AG04450 (cell line): ENCODE measurements around the gene PDIA4. TPM values are rescaled to one million over a fixed set of nuclear protein-coding genes. Genes with fewer than 3 reads are reported as not detected.
"Not testable (repeated sequence)": the region's sequence is repeated elsewhere in the genome, so short reads cannot be mapped to it uniquely, and the experiment has no call there.

Experiments used
- CTCF ChIA-PET: fragments of 300-600, 350-600 bp; formaldehyde crosslinking; extraction: SDS; loops from one replicate; lab custom pipeline; 2022; ENCODE audit warnings: antibody characterized with exemption, inconsistent platforms; lab: Charles Lee
- POLR2A ChIA-PET: fragments of 350-600 bp; formaldehyde crosslinking; extraction: SDS; loops from one replicate; lab custom pipeline; 2021; ENCODE audit warnings: antibody characterized with exemption, inconsistent platforms; lab: Yijun Ruan, JAX
- DNase-seq: peaks from one replicate; pipeline ENCODE4 v3.0.0-alpha.2; 2011; ENCODE audit warnings: low read depth, low spot score
- H3K27ac ChIP-seq: one replicate; pipeline ENCODE4 v1.5.1; 2012; ENCODE audit warnings: low read depth, low read length, control low read depth
- H3K27me3 ChIP-seq: one replicate; pipeline ENCODE4 v1.6.0; 2012; ENCODE audit warnings: low read length; ENCODE audit not compliant: control insufficient read depth, insufficient read depth
- H3K4me3 ChIP-seq: 2 replicates; pipeline ENCODE4 v1.5.1; 2011; ENCODE audit warnings: mild to moderate bottlenecking, low read depth, low read length, control low read depth
- H3K9me3 ChIP-seq: 2 replicates; pipeline ENCODE4 v1.5.1; 2012; ENCODE audit warnings: low read length; ENCODE audit not compliant: control insufficient read depth, insufficient read depth
- polyA plus RNA-seq: library from polyadenylated mRNA; depleted of rRNA; stranded (reverse); fragments of >200 nt; gene quantifications from 2 replicates; pipeline ENCODE4 v1.2.3, GENCODE V29; 2011
- TF ChIP-seq, protein P1 (sequence below): IDR thresholded peaks from 2 replicates; pipeline ENCODE4 v1.5.1; 2011; ENCODE audit warnings: low read depth, low read length, control low read depth, inconsistent platforms

Gene PDIA4
- polyA plus RNA-seq, 1 experiment = 227 TPM

DNA sequence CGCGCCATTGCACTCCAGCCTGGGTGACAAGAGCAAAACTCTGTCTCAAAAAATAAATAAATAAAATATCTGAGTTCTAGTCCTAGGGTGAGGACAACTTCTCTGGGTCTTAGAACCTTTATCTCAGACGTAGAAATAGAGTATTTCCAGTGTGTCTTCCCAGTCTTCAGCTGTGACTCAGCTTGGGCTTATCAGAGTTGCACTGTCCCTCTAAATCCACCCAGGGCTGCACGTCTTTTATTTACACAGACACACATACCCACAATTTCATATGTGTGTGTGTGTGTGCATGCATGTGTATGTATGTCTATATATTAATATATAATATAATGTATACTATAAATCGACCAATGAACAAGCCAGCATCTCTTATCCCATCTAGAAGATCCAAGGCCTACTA, 13.0 kb upstream of the PDIA4 start:
- H3K27me3 ChIP-seq = peaks cover 2% of the 10 kb centered on the region

DNA sequence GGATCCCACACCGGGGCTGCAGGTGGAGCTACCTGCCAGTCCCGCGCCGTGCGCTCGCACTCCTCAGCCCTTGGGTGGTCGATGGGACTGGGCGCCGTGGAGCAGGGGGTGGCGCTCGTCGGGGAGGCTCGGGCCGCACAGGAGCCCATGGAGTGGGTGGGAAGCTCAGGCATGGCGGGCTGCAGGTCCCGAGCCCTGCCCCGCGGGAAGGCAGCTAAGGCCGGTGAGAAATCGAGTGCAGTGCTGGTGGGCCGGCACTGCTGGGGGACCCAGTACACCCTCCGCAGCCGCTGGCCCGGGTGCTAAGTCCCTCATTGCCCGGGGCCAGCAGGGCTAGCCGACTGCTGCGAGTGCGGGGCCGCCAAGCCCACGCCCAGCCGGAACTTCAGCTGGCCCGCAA, 10.3 kb upstream of the PDIA4 start:
- H3K27me3 ChIP-seq, H3K27ac ChIP-seq, H3K4me3 ChIP-seq, H3K9me3 ChIP-seq, DNase-seq, POLR2A ChIA-PET, CTCF ChIA-PET: not testable (repeated sequence)

More for the DNA sequence above, 13.0 kb upstream of the PDIA4 start:
- POLR2A ChIA-PET = no interaction called here
- no peak for DNase-seq
- Histone ChIP-seq H3K4me3 (no peak overlapping the region), H3K9me3 (no peaks in the 10 kb centered on the region), H3K27ac (no peak overlapping the region)
- TF ChIP-seq, protein P1, sequence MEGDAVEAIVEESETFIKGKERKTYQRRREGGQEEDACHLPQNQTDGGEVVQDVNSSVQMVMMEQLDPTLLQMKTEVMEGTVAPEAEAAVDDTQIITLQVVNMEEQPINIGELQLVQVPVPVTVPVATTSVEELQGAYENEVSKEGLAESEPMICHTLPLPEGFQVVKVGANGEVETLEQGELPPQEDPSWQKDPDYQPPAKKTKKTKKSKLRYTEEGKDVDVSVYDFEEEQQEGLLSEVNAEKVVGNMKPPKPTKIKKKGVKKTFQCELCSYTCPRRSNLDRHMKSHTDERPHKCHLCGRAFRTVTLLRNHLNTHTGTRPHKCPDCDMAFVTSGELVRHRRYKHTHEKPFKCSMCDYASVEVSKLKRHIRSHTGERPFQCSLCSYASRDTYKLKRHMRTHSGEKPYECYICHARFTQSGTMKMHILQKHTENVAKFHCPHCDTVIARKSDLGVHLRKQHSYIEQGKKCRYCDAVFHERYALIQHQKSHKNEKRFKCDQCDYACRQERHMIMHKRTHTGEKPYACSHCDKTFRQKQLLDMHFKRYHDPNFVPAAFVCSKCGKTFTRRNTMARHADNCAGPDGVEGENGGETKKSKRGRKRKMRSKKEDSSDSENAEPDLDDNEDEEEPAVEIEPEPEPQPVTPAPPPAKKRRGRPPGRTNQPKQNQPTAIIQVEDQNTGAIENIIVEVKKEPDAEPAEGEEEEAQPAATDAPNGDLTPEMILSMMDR = no peak
- CTCF ChIA-PET = interaction anchor here (1.6 kb wide), 1 partner anchor 24 kb away, joined by 7 read pairs; no protein-coding TSS in a partner anchor

DNA sequence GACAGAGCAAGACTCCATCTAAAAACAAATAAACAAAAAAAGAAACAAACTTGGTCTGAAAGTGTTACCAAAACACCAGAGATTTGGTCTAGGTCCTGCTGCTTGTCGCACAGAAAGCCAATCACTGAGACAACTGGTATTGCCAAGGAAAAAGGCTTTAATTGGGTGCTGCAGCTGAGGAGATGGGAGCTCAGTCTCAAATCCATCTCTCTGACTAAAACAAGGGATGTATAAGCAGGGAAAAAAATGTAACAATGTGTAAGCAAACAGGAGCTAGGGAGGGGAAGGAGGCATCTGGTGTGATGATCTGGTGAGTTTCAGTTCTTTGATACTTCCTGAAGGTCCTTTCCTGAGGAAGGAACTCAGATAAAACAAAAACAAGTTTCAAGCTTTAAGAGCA, 8.4 kb upstream of the PDIA4 start:
- DNase-seq = no peak
- CTCF ChIA-PET = interaction anchor here (1.1 kb wide), 1 partner anchor 29 kb away, joined by 4 read pairs; no protein-coding TSS in a partner anchor
- Histone ChIP-seq H3K9me3 (no peaks in the 10 kb centered on the region), H3K4me3 (no peak overlapping the region), H3K27me3 (no peaks in the 10 kb centered on the region), H3K27ac (no peak overlapping the region)
- POLR2A ChIA-PET = no interaction called here
- TF ChIP-seq, protein P1 = no peak

DNA sequence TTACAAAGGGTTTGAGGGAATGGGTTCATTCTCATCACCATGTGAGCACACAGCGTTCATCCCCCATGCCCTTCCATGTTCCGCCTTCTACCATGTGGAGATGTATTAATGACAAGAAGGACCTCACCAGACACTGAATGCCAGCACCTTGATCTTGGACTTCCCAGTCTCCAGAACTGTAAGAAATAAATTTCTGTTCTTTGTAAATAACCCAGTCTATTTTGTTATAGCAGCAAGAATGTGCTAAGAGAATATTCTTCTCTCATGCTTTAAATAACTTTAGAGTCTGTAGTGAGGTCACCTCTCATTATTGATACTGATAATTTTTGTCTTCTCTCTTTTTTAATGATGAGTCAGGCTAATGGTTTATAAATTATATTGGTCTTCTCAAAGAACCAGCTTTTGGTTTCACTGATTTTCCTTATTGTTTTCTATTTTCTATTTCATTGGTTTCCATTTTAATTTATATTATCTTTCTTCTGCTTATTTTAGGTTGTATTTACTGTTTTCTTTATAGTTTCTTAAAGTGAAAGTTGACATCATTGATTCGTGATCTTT, 3.1 kb upstream of the PDIA4 start:
- no peak overlapping the region for H3K4me3 ChIP-seq
- no peak overlapping the region for H3K27ac ChIP-seq
- DNase-seq = no peak
- TF ChIP-seq, protein P1 = no peak
- ChIA-PET POLR2A (interaction anchor here (0.7 kb wide), 1 partner anchor 82 kb away, joined by 3 read pairs; no protein-coding TSS in a partner anchor), CTCF (interaction anchor here (0.6 kb wide), 2 partner anchors 28 to 231 kb away, joined by 3 to 5 read pairs; partner anchors contain the start of gene ZNF783)
- H3K27me3 ChIP-seq = no peaks in the 10 kb centered on the region
- H3K9me3 ChIP-seq = no peaks in the 10 kb centered on the region

DNA sequence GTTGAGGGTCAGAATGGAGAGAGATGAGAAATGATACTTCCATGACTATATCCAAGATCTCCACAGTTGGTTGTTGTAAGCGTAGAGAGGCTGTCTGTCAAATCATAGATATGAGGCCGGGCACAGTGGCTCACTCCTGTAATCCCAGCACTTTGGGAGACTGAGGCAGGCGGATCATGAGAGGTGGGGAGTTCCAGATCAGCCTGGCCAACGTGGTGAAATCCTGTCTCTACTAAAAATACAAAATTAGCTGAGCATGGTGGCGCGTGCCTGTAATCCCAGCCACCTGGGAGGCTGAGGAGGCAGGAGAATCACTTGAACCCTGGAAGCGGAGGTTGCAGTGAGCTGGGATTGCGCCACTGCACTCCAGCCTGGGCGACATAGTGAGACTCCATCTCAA, 2.1 kb upstream of the PDIA4 start:
- H3K4me3 ChIP-seq, H3K9me3 ChIP-seq, DNase-seq, POLR2A ChIA-PET, H3K27ac ChIP-seq, H3K27me3 ChIP-seq: not testable (repeated sequence)
- CTCF ChIA-PET = interaction anchor here (1.3 to 1.6 kb wide), 2 partner anchors 36 to 96 kb away, joined by 6 read pairs; no protein-coding TSS in a partner anchor
